Measurements from ENCODE around the gene SDSL.

Gene SDSL, protein sequence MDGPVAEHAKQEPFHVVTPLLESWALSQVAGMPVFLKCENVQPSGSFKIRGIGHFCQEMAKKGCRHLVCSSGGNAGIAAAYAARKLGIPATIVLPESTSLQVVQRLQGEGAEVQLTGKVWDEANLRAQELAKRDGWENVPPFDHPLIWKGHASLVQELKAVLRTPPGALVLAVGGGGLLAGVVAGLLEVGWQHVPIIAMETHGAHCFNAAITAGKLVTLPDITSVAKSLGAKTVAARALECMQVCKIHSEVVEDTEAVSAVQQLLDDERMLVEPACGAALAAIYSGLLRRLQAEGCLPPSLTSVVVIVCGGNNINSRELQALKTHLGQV

DNA sequence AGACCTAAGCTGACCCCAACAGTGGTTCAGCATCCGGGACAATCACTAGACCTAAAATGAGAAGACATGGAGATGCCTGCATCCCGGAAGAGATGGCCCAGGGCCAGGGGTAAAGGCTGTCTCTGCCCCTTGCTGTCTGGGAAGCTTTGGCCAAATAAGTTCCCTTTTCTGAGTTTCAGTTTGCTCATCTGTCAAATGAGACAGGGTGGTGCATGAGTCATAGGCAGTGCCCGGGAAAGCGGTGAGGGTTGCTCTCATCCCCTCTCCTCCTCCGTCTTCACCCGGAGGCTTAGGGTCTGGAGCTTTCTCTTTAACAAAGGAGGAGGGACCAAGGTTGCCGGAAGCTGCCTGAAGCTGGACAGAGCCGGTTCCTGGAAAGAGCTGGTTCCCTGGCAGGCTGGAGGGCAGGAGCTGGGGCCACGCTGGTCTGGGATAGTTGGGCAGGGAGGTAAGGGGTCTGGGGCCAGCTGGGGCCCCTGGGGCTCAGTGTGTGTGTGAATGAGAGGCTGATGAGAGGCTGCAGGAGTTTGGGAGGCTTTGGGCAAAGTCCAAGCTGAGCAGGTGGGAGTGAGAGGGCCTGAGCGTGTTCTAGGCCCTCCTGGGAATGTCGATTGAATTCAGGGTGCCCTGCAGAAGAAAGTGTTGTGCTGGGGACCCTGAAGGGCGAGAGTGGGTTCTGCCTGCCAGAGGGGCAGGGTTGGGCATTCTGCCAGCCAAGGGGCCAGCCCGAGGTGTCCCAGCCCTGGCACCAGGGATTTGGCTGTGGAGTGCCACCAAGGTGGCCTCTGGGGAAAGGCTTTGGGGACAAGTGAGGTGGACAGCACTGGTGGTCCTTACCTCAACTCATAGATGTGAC, at the start of gene SDSL:
TSS of gene SDSL (plus strand) at position 351 of the 856 bp plus-strand sequence. CDS start 5,603 bp downstream, outside the sequence.
- DNase-seq, result peak; percentile 68

DNA sequence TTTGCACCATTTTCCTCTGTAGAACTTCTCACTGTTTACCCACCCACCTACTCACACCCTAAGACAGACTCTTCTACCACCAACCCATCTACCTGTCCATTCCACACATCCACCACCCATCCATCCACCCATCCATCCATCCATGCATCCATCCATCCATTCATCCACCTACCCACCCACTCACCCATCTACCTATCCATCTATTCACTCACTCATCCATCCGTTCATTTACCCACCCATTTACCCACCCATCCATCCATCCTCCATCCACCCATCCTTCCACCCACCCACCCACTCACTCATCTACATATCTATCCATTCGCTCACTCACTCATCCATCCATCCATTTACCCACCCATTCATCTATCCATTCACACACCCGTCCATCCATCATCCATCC, 48.7 kb upstream of the SDSL start:
- DNase-seq, result no peak

DNA sequence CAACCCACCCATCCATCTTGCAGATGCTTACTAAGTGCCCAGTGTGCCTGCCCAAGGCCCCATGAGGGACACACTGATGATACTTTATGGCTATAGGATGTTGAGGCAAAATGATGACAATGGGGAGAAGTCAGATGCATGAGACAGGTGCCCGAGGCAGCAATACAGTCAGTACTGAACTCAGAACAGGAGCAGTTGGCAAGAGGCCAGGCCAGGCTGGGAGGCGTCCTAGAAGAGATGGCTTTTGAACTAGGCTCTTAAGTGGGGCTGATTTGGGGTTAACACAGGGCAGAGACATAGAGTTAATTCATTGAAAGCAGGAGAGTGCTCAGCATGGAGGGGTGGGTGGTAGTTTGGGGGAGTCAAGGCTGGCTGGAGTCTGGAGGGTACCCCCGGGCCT, 48.2 kb upstream of the SDSL start:
- DNase-seq, result no peak

DNA sequence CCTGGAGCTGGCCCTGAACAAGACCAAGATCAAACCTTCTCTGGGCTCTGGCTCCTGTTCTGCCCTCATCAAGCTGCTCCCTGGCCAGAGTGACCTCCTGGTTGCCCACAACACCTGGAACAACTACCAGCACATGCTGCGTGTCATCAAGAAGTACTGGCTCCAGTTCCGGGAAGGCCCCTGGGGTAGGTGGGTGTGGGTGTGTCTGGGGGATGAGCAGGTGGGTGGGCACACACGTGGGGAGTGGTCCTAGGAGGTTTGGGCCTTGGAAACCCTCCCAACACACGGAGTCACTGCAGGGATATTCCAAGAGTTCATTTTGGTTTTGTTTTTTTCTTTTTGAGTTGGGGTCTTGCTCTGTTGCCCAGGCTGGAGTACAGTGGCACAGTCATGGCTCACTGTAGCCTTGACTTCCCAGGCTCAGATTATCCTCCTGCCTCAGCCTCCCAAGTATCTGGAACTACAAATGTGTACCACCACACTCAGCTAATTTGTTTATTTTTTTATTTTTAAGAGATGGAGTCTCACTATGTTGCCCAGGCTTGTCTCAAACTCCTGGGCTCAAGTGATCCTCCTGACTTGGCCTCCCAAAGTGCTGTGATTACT, 47.3 kb upstream of the SDSL start:
- DNase-seq, result no peak

DNA sequence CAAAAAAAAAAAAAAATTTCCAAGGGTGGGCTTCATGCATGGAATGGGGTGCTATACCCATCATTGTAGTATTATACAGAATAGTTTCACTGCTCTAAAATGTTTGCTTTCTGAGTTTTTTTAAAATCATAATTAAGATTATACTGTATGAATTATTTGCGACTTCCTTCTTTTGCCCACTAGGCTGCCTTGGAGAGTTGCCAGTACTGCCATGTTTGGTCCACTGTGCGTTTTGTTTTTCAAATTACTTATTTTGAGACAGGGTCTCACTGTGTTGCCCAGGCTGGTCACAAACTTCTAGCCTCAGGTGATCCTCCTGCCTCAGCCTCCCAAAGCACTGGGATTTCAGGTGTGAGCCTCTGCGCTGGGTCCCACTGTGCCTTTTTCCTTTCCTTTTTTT, 43.9 kb upstream of the SDSL start:
- DNase-seq, result no peak

DNA sequence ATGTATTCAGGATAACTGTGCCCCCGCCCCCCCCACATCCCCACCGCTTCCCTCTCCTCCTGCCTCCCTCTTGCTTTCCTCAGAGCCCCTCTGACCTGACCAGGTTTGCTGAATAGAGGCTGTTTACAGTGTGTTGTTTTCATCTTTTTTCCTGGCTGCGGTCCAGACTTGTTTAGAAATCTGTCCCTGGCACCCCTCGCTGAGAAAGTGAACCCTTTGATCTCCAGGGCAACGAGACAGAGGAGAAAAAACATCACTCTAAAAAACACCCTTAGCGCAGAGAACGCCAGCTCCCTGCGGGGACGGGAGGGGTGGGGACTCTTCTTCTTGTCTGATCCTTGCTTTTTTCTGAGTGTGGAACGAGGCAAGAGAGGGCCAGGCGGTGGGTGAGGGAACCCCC, 41.0 kb upstream of the SDSL start:
- no peak for DNase-seq

DNA sequence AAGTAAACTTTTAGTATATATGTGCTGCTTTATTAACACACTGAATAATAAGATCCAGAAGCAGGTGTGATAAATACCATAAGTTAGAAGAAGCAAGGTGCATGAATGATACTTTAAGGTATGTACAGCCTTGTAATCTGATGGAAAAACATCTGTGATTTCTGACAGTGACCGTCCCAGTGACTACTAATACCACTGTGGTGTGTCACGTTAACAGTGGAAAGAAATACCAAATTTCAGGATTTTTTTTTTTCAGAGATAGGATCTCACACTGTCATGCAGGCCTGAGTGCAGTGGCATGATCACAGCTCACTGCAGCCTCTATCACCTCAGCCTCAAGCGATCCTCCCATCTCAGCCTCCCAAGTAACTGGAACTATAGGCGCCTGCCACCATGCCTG, 40.0 kb upstream of the SDSL start:
- DNase-seq, result no peak

DNA sequence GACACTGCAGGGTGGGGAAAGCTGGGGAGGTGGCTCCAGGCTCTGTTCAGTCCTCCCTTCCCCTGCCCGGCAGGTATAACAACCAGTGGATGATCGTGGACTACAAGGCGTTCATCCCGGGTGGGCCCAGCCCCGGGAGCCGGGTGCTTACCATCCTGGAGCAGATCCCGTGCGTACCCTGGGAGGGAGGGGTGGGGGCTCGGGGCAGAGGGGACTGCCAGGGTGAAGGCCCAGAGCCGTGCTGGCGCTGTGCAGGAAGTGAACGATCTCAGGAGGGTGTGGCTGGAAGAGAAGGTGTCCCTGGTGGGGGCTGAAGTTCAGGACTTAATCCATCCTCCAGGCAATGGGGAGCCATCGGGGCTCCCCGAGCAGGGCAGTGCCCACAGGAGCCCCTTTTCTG, 37.4 kb upstream of the SDSL start:
- DNase-seq, result no peak

DNA sequence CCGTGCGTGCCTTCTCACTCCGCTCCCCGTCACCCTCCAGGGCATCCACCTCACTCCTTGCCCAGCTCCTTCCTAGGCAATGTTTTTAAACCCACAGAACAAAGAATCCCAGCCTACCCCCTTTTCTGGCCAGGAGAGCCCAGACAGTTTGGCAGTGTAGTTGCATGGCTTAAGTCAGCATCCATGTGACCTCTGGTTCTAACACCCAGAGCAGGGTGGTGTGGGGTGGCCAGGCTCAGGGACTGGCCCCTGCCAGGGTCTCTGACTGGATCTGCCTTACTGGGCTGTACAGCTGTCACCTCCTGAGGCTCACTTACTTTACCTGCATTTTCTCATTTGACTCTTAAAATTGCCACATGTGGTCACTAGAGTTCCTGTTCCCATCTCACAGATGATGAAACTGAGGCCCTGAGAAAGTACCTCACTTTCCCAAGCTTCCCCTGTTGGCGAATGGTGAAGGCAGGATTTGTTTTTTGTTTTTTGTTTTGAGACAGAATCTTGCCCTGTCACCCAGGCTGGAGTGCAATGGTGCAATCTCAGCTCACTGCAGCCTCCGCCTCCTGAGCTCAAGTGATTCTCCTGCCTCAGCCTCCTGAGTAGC, 36.8 kb upstream of the SDSL start:
- DNase-seq, result no peak

DNA sequence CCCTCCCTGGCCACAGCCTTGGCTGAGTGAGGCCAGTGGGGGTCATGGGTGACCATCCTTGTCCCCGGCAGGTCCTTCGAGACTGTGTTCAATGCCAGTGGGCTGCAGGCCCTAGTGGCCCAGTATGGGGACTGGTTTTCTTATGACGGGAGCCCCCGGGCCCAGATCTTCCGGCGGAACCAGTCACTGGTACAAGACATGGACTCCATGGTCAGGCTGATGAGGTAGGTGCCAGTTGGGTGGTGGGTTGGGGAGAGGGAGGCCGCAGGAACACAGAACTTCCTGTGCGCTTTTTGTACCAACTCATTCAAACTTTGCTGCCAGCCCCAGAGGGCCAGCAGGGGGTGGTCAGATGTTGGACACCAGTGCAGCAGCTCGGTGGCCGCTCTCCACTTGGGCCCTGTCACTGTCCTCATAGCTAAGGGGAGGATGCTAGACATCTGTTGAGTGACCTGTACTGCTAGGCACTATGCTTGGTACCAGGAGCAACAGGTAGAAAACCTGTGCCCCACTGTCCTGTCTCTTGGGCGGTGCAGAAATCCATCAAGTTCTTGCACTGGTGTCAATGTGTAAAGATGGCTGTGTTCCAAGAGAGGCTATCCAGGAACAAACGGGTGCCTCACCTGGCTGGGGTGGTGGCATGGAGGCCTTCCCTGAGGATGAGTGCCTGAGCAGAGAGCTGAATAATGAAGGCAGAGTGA, 35.2 kb upstream of the SDSL start:
- no peak for DNase-seq

DNA sequence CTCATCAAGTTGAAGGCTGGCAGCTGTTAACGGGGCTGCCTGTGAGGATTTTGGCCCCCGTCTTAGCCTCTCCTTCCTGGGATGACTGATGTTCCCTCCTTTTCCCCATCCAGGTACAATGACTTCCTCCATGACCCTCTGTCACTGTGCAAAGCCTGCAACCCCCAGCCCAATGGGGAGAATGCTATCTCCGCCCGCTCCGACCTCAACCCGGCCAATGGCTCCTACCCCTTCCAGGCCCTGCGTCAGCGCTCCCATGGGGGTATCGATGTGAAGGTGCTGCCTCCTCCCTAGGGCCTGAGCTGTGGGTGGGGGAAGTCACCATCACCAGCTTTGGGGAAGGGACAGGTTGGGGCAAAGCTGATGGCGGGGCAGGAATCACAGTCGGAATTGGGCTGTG, 34.5 kb upstream of the SDSL start:
- DNase-seq, result no peak

DNA sequence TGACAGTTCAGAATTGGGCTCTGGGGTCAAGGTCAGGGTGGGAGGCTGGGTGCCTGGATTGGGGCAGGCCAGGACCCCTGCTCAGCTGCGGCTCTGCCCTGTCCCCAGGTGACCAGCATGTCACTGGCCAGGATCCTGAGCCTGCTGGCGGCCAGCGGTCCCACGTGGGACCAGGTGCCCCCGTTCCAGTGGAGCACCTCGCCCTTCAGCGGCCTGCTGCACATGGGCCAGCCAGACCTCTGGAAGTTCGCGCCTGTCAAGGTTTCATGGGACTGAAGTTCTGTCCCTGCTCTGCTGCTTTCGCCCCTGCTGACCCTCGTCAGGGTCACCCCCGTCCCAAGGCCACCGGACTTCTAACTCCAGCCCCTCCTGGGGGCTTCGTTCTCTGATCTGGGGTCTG, 33.8 kb upstream of the SDSL start:
- DNase-seq, result no peak

DNA sequence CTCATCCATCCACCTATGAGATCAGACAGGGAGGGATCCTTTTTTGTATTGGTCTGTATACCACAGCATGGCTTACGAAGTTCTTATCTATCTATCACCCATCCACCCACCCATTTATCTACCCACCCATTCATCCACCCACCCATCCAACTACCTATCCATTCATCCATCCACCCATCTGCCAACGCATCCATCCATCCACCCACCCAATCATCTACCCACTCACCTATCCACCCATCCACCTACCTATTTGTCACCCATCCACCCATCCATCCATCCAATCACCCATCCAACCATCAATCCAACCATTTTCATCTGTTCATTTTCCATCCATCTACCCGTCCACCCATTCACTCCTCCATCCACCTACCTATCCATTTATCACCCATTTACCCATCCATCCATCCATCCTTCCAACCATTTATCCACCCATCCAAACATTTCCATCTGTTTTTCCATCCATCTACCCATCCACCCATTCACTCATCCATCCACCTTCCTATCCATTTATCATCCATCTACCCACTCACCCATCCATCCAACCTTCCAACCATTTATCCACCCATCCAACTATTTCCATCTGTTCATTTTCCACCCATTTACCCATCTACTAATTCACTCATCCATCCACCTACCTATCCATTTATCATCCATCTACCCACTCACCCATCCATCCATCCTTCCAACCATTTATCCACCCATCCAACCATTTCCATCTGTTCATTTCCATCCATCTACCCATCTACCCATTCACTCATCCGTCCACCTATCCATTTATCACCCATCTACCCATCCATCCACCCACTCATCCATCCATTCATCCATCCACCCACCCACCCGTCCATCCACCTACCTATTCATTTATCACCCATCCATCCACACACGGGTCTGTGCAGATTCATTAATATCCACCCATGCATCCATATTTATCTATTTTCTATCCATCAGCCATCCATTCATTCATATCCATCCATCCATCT, 31.8 kb upstream of the SDSL start:
- no peak for DNase-seq

DNA sequence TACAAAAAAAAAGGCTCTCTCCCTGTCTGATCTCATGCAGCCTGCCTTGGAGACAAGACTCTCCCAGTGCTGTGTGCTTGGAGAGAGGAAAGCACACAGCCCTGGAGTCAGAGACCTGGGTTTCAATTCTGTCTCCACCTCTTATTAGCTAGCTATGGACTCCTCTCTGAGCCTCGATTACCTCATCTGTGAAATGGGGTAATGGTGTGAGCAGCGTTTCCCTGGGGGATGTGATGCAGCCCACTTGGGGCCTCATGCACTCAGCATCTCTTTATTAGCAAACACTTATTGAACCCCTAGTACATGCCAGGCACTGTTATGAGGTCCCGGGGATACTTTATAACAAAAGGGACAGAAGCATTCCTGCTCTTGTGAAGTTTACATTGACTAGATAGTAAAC, 31.0 kb upstream of the SDSL start:
- no peak for DNase-seq

DNA sequence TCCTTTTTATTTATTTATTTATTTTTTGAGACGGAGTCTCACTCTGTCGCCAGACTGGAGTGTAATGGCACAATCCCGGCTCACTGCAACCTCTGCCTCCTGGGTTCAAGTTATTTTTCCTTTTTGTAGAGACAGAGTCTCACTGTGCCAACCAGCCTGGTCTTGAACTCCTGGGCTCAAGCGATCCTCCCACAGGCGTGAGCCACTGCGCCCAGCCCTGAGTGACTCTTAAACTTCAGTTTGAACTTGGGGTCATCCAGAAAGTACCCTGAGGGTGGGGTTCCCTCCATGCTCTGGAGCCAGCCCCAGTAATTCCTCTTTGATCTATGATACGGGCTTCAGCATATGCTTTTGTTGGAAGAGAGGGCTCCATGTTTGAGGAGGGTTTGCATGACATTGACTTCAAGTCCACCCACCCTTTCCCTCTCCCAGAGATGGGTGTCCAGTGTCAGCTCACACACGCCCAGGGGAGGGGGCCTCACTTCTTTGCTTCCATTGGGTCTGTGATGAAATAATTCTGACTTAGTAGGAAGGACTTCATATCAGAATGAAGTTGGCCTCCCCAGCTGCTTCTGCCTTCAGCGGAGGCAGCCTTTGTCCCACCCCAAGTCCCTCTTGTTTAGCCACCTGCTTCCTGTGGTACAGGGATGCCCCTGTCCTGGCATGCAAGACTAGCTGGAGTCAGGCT, 30.4 kb upstream of the SDSL start:
- no peak for DNase-seq

DNA sequence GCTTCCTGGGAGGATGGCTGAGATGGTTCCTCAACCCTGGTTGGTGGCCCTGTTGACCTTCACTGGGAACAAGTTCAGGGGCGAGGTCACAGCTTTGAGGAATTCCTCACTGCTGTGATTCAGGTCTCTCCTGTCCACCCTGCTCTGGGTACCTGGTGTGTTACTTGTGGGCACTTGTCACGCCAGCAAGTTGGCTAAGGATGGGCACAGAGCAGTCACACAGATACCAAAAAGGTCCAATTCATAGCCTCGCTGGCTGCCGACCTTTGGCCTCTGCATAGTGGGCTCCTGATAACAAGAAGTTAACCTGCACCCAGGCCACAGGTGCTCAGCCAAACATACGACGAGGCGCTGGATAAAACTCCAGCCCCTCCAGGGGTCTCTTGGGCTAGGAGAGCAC, 29.7 kb upstream of the SDSL start:
- DNase-seq, result no peak

DNA sequence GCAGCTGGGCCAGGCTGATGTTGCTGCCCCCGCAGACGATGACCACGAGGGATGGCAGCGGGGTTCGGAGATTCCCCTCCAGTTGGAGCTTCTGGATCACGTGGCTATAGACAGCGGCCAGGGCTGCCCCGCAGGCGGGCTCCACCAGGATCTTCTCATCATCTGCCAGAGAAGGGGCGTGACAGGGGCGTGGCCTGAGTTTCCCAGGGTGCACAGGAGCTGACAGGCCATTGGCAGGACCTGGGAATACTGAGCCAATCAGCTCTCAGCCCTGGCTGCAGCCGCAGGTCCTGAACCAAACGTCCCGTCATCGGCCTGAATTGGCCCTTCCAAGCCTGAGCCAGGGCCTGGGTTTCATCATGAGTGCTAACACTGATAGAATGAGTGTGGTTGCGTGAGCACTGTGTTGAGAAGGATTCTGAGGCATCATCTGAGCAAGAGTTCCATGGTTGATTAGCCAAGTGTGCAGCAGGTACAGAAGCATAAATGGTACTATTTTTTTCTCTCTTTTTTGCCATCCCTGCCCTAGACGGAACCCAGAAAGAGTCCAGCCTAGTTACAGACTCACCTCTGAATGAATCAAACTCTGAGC, 29.1 kb upstream of the SDSL start:
- no peak for DNase-seq

DNA sequence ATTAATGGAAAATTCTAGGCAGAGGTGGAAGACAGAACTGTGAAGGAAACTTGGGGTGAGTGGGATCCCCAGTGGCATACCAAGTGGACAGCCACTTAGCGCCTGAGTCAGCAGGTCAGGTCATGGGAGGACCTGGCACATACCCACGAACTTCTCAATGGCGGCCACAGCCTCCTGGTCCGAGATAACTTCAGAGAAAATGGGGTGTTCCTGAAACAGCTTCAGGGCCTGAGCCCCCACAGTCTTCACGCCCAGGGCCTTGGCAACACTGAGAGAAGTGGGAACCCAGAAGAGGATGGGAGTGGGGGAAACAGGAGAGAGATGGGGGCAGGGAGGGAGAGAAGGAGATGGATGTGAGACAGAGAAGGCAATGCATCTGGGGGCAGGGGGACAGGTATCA, 28.4 kb upstream of the SDSL start:
- DNase-seq, result no peak

DNA sequence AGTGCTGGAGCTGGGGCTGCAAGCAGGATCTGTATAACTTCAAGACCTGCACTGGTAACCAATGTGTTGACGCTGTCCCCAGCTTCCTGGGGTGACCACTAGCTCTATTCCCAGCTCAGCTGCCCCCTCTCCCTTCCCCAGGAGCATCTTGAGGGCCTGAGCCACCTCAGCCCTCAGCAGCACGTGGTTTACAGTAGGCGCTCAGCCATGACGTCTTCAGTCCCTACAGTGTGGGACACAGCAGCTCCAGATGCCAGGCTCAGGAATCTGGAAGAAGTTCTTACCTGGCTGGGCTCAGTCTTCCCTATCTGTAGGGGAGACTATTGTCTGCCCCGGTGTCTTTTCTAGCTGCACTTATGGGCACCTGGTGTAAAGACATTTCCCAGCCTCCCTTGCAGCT, 27.1 kb upstream of the SDSL start:
- no peak for DNase-seq

DNA sequence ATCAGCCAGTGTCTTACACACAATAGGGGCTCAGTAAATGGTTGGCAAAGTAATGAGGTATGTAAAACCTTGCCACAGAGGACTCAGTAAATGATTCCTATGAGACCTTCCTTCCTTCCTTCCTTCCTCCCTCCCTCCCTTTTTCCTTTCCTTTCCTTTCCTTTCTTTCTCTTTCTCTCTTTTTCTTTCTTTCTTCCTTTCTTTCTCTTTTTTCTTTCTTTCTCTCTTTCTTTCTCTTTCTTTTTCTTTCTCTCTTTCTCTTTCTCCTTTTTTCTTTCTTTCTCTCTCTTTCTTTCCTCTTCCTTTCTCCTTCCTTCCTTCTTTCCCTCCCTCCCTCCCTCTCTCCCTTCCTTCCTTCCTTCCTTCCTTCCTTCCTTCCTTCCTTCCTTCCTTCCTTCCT, 26.0 kb upstream of the SDSL start:
- no peak for DNase-seq
